Measurements from ENCODE around the gene NCAM2. TPM values are rescaled to one million over a fixed set of nuclear protein-coding genes. Genes with fewer than 3 reads are reported as not detected.

NCAM2 gene
- total RNA-seq, 1 experiment from 2014 or later = not detected

DNA sequence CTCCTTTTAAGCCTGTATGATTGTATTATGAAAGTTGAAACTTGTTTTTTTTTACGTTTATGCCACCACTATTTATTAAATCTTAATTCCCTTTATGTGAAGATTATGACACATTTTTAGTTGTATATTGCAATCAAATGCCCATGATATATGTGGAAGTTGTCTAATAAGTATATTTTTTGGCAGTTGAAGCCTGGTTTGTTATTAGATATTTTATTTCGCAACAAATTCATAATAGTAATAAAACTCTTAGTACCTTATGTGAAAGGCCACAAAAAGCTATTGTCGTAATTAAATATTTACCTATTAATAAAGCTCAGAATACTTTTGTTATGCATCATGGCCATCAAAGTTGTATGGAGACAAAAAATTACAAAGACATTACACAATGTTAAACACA, 386.8 kb downstream of the NCAM2 start:
- no peak overlapping the region for H3K4me3 ChIP-seq (replicated peaks in 1 of 2; ENCODE audit: low read depth in 1 of 2, low read length in 2 of 2)
- ChIA-PET POLR2A (no interaction called here), CTCF (no interaction called here), RAD21 (ENCODE audit: low non-redundant PET in 1 of 2, low total read pairs in 2 of 2, uncharacterized antibody in 2 of 2, unreplicated experiment in 2 of 2) (no interaction called here)
- H3K9me2 ChIP-seq (ENCODE audit: insufficient read depth) = no peaks in the 10 kb centered on the region
- H3K4me2 ChIP-seq (ENCODE audit: low read length) = no peak overlapping the region
- BruUV-seq (replicated peaks) = no TSS peak
- no peaks in the 10 kb centered on the region for H3K27me3 ChIP-seq (ENCODE audit: insufficient read depth, low read length)
- H3K36me3 ChIP-seq (ENCODE audit: control insufficient read depth in 1 of 2, insufficient read depth in 2 of 2, low read length in 2 of 2) = no peaks in the 10 kb centered on the region
- H3K9me3 ChIP-seq (ENCODE audit: control insufficient read depth in 1 of 2, insufficient read depth in 1 of 2, low read depth in 1 of 2, low read length in 2 of 2) = peaks cover 21 to 23% of the 10 kb centered on the region in 2 experiments; a peak in 3 of 4 replicates
- H3K27ac ChIP-seq (ENCODE audit: low read depth, low read length) = no peak overlapping the region
- TF ChIP-seq YY1 (IDR thresholded peaks at IDR 0.05; ENCODE audit: extremely low read depth, insufficient replicate concordance, low read depth, low read length) (no peak), POLR2AphosphoS5 (IDR thresholded peaks at IDR 0.05; ENCODE audit: low read depth, low read length) (no peak), ZFX (IDR thresholded peaks at IDR 0.05) (no peak), CEBPB (IDR thresholded peaks at IDR 0.05; ENCODE audit: low read depth) (no peak), SP1 (IDR thresholded peaks at IDR 0.05; ENCODE audit: low read depth) (no peak)
- TF ChIP-seq, protein P1, sequence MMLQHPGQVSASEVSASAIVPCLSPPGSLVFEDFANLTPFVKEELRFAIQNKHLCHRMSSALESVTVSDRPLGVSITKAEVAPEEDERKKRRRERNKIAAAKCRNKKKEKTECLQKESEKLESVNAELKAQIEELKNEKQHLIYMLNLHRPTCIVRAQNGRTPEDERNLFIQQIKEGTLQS (IDR thresholded peaks at IDR 0.05) = no peak
- TF ChIP-seq, protein P2, sequence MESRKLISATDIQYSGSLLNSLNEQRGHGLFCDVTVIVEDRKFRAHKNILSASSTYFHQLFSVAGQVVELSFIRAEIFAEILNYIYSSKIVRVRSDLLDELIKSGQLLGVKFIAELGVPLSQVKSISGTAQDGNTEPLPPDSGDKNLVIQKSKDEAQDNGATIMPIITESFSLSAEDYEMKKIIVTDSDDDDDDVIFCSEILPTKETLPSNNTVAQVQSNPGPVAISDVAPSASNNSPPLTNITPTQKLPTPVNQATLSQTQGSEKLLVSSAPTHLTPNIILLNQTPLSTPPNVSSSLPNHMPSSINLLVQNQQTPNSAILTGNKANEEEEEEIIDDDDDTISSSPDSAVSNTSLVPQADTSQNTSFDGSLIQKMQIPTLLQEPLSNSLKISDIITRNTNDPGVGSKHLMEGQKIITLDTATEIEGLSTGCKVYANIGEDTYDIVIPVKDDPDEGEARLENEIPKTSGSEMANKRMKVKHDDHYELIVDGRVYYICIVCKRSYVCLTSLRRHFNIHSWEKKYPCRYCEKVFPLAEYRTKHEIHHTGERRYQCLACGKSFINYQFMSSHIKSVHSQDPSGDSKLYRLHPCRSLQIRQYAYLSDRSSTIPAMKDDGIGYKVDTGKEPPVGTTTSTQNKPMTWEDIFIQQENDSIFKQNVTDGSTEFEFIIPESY (IDR thresholded peaks at IDR 0.05; ENCODE audit: extremely low read depth, insufficient replicate concordance, low read length) = no peak
- H3K9ac ChIP-seq (ENCODE audit: low read length) = no peak overlapping the region
- DNase-seq (ENCODE audit: low read depth, low spot score) = no peak
- no peak overlapping the region for H2AFZ ChIP-seq (ENCODE audit: low read depth, low read length, poor library complexity, severe bottlenecking)
- no peaks in the 10 kb centered on the region for H3K4me1 ChIP-seq (ENCODE audit: control insufficient read depth in 1 of 2, insufficient read depth in 2 of 2, low read length in 2 of 2)
- intact Hi-C loops (cut with micrococcal nuclease) = no loop called here
- H4K20me1 ChIP-seq (ENCODE audit: insufficient read depth) = no peaks in the 10 kb centered on the region
- H3K79me2 ChIP-seq (ENCODE audit: insufficient read depth, low read length) = no peaks in the 10 kb centered on the region
- ATAC-seq = no peak

DNA sequence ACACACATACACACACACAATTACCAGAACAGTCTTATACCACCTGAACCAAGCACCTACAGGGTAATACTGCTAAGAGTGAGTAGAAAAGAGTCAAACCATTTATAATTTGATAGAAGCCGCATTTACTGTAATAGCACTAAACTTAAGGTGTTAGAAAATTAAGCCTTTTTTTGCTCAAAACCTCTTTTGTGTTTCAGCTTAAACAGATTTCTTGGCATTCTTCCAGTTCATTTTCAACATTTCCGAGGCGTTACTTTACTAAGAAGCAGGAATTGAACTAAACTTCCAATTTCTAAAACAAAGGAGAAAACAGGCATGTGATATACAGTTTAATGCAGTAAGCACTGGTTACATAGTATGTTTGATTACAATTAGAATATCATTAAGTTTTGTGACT, 387.2 kb downstream of the NCAM2 start:
- Histone ChIP-seq H2AFZ (ENCODE audit: low read depth, low read length, poor library complexity, severe bottlenecking) (no peak overlapping the region), H3K9ac (ENCODE audit: low read length) (no peak overlapping the region), H3K36me3 (ENCODE audit: control insufficient read depth in 1 of 2, insufficient read depth in 2 of 2, low read length in 2 of 2) (no peaks in the 10 kb centered on the region), H3K9me2 (ENCODE audit: insufficient read depth) (no peaks in the 10 kb centered on the region), H3K4me1 (ENCODE audit: control insufficient read depth in 1 of 2, insufficient read depth in 2 of 2, low read length in 2 of 2) (no peaks in the 10 kb centered on the region), H3K4me3 (replicated peaks in 1 of 2; ENCODE audit: low read depth in 1 of 2, low read length in 2 of 2) (no peak overlapping the region), H4K20me1 (ENCODE audit: insufficient read depth) (no peaks in the 10 kb centered on the region), H3K27me3 (ENCODE audit: insufficient read depth, low read length) (no peaks in the 10 kb centered on the region), H3K4me2 (ENCODE audit: low read length) (no peak overlapping the region), H3K27ac (ENCODE audit: low read depth, low read length) (no peak overlapping the region), H3K9me3 (ENCODE audit: control insufficient read depth in 1 of 2, insufficient read depth in 1 of 2, low read depth in 1 of 2, low read length in 2 of 2) (peaks cover 17 to 22% of the 10 kb centered on the region in 2 experiments; a peak in 3 of 4 replicates), H3K79me2 (ENCODE audit: insufficient read depth, low read length) (no peaks in the 10 kb centered on the region)
- intact Hi-C loops (cut with micrococcal nuclease) = no loop called here
- DNase-seq (ENCODE audit: low read depth, low spot score) (no peak), ATAC-seq (no peak)
- ChIA-PET RAD21 (ENCODE audit: low non-redundant PET in 1 of 2, low total read pairs in 2 of 2, uncharacterized antibody in 2 of 2, unreplicated experiment in 2 of 2) (no interaction called here), CTCF (no interaction called here), POLR2A (no interaction called here)
- TF ChIP-seq EZH2phosphoT487 (IDR thresholded peaks at IDR 0.05; ENCODE audit: borderline replicate concordance) = no peak
- no peak for TF ChIP-seq POLR2AphosphoS5 (IDR thresholded peaks at IDR 0.05; ENCODE audit: low read depth, low read length)
- no peak for TF ChIP-seq ZFX (IDR thresholded peaks at IDR 0.05)
- TF ChIP-seq EZH2 (IDR thresholded peaks at IDR 0.05) = no peak
- no peak for TF ChIP-seq TCF7L2 (IDR thresholded peaks at IDR 0.05; ENCODE audit: borderline replicate concordance, extremely low read depth, insufficient read depth, insufficient read length)
- TF ChIP-seq POLR2A (IDR thresholded peaks at IDR 0.05; ENCODE audit: borderline replicate concordance, extremely low read depth, insufficient read depth, insufficient read length) = no peak
- no peak for TF ChIP-seq CBX3 (IDR thresholded peaks at IDR 0.05; ENCODE audit: low read depth)
- BruUV-seq (replicated peaks) = no TSS peak

Measured in HCT116 (cell line).